A673 (cell line): Measurements from ENCODE around the gene ELP4. TPM values are rescaled to one million over a fixed set of nuclear protein-coding genes. Genes with fewer than 3 reads are reported as not detected.

Experiments
- BruUV-seq: library from RNA; stranded (reverse); fragments of 400-500 nt; replicated peaks from 2 replicates; lab custom pipeline; 2021; lab: Mats Ljungman, UMichigan
- CTCF ChIA-PET: fragments of 300-600 bp; sonication (Branson Sonifier 250); formaldehyde crosslinking; loops from one replicate; lab custom pipeline; 2022; ENCODE audit warnings: antibody characterized with exemption; lab: Charles Lee
- POLR2A ChIA-PET: fragments of 300-600 bp; sonication (Branson Sonifier 250); formaldehyde crosslinking; loops from one replicate; lab custom pipeline; 2022; ENCODE audit warnings: antibody characterized with exemption; ENCODE audit not compliant: low non-redundant PET; lab: Charles Lee
- DNase-seq: peaks from one replicate; pipeline ENCODE4 v3.0.0-alpha.2; 2015; ENCODE audit warnings: low spot score
- H3K27ac ChIP-seq: fragments of 200-600 bp; sonication (generic); 2 replicates; pipeline ENCODE4 v1.5.1; 2016; ENCODE audit warnings: mixed run types, low read depth, mild to moderate bottlenecking, mixed read lengths, antibody characterized with exemption, low read length; ENCODE audit not compliant: poor library complexity, severe bottlenecking
- H3K27me3 ChIP-seq: fragments of 200-600 bp; sonication (generic); replicated peaks from 2 replicates; pipeline ENCODE4 v1.6.1; 2017; ENCODE audit warnings: mixed run types, low read depth, mild to moderate bottlenecking, mixed read lengths, antibody characterized with exemption, low read length; ENCODE audit not compliant: insufficient read depth, poor library complexity
- H3K36me3 ChIP-seq: fragments of 200-600 bp; sonication (generic); 2 replicates; pipeline ENCODE4 v1.6.1; 2016; ENCODE audit warnings: mixed run types, mild to moderate bottlenecking, mixed read lengths, antibody characterized with exemption, low read length; ENCODE audit not compliant: insufficient read depth, poor library complexity, severe bottlenecking
- H3K4me1 ChIP-seq: fragments of 200-600 bp; sonication (generic); 2 replicates; pipeline ENCODE4 v1.6.1; 2017; ENCODE audit warnings: mixed run types, mild to moderate bottlenecking, mixed read lengths, antibody characterized with exemption, low read length; ENCODE audit not compliant: insufficient read depth, poor library complexity, severe bottlenecking
- H3K4me3 ChIP-seq: fragments of 200-600 bp; sonication (generic); 2 replicates; pipeline ENCODE4 v1.5.1; 2016; ENCODE audit warnings: low read depth, mixed run types, mild to moderate bottlenecking, mixed read lengths, low read length; ENCODE audit not compliant: poor library complexity, severe bottlenecking
- H3K9me3 ChIP-seq: fragments of 200-600 bp; sonication (generic); 2 replicates; pipeline ENCODE4 v1.6.1; 2016; ENCODE audit warnings: mixed run types, low read depth, mild to moderate bottlenecking, mixed read lengths, antibody characterized with exemption, low read length; ENCODE audit not compliant: poor library complexity, severe bottlenecking
- EZH2 ChIP-seq: fragments of 200-600 bp; sonication (generic); IDR thresholded peaks from 2 replicates; pipeline ENCODE4 v1.6.1; 2017; ENCODE audit warnings: borderline replicate concordance, low read depth, mild to moderate bottlenecking, mixed read lengths, antibody characterized with exemption, low read length; ENCODE audit not compliant: poor library complexity, severe bottlenecking
- intact Hi-C: fragments of 100-400 bp; cut with micrococcal nuclease; formaldehyde crosslinking; loops from one replicate; pipeline ENCODE4 v1.10.0; 2022; ENCODE audit not compliant: unreplicated experiment
- total RNA-seq: library from RNA; stranded (reverse); gene quantifications from 2 replicates; pipeline ENCODE4 v1.2.3, GENCODE V29; 2021
- TF ChIP-seq, protein P1 (sequence below): fragments of 300-800, 200-600 bp; sonication (generic); conservative IDR thresholded peaks from 2 replicates; pipeline ENCODE4 v1.5.1; 2017; ENCODE audit warnings: low read depth, mild to moderate bottlenecking, antibody characterized with exemption, low read length, moderate library complexity, mixed read lengths

Gene ELP4
- total RNA-seq, 1 experiment from 2014 or later, result 49.4 TPM

DNA sequence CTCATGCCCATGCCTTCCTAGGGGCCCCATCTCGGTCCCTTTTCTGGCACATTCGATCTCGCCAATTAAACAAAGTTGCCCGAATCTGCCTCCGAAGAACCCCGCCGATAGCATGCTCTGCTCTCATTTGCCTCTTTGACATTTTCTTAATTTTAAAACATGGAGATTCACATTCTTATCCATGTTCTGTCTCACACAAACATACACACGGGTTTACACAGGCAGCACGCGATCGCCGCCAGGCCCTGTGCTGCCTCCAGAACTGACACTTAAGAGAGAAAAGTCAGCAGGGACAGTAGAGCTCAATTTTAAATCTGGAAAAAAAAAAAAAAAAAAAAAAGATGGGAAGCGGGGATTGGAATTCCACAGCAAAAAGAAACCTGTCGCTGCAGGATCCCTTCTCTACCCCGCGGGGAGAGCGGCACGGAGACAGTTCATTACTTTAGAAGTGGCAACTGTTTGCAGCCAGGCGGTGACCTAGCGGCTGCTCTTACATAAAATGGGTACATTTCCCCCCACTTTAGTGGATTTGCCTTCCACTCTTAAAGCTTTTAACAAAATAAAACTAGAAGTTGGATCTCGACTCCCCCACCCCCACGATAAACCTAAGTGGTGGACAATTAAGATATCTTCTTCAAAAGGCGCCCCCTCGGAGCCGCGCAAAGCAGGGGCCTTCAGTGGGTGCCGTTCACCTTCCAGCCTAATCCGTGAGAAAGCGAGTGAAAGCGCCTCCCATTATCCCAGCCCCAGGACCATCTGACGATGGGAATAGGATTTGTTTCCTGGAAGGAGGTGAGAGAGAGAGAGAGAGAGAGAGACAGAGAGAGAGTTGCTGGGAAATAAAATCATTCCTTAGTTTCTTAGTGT lies 287.9 kb downstream of the ELP4 start:
- ChIA-PET POLR2A (interaction anchor here (0.6 kb wide), 2 partner anchors 28 to 35 kb away, joined by 9 to 15 read pairs; no protein-coding TSS in a partner anchor), CTCF (interaction anchor here (0.6 kb wide), 2 partner anchors 14 to 1091 kb away, joined by 5 to 6 read pairs; no protein-coding TSS in a partner anchor)
- Histone ChIP-seq H3K27me3 (peaks cover 51% of the 10 kb centered on the region), H3K4me3 (no peak overlapping the region), H3K4me1 (no peaks in the 10 kb centered on the region), H3K9me3 (no peaks in the 10 kb centered on the region), H3K36me3 (peaks cover 24% of the 10 kb centered on the region), H3K27ac (no peak overlapping the region)
- intact Hi-C loops, result no loop called here
- no TSS peak for BruUV-seq
- DNase-seq, result no peak
- TF ChIP-seq EZH2, result no peak
- TF ChIP-seq, protein P1, sequence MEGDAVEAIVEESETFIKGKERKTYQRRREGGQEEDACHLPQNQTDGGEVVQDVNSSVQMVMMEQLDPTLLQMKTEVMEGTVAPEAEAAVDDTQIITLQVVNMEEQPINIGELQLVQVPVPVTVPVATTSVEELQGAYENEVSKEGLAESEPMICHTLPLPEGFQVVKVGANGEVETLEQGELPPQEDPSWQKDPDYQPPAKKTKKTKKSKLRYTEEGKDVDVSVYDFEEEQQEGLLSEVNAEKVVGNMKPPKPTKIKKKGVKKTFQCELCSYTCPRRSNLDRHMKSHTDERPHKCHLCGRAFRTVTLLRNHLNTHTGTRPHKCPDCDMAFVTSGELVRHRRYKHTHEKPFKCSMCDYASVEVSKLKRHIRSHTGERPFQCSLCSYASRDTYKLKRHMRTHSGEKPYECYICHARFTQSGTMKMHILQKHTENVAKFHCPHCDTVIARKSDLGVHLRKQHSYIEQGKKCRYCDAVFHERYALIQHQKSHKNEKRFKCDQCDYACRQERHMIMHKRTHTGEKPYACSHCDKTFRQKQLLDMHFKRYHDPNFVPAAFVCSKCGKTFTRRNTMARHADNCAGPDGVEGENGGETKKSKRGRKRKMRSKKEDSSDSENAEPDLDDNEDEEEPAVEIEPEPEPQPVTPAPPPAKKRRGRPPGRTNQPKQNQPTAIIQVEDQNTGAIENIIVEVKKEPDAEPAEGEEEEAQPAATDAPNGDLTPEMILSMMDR, result no peak

DNA sequence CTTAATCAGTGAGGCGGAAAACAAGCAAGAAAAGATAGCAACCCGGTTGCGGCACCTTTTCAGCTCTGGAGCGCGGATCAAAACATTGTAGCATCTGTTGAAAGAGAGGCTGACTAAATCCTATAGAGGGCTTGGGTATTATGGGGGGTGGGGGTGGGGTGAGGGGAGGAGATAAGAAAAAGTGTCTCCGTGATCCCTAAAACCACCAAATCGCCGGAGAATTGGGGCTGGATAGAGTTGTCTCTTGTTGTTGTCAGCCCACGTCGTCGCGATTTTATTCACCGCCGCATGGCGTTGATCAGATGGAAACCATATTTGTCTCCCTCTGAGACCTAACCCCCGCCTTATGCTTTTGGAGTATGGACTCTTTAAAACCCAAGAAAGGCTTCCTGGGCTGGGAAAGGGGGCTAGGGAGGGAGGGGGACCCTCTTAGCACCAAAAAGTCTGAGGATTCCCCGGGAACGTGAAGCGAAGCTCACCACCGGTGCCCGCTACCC lies 288.5 kb downstream of the ELP4 start:
- DNase-seq, result no peak
- POLR2A ChIA-PET, result no interaction called here
- TF ChIP-seq EZH2, result peak; percentile 55
- TF ChIP-seq, protein P1, result no peak
- CTCF ChIA-PET, result no interaction called here
- peaks cover 20% of the 10 kb centered on the region for H3K36me3 ChIP-seq
- no peaks in the 10 kb centered on the region for H3K9me3 ChIP-seq
- no TSS peak for BruUV-seq
- intact Hi-C loops, result no loop called here
- H3K27ac ChIP-seq, result no peak overlapping the region
- H3K4me3 ChIP-seq, result no peak overlapping the region
- H3K27me3 ChIP-seq, result peaks cover 58% of the 10 kb centered on the region
- no peaks in the 10 kb centered on the region for H3K4me1 ChIP-seq

DNA sequence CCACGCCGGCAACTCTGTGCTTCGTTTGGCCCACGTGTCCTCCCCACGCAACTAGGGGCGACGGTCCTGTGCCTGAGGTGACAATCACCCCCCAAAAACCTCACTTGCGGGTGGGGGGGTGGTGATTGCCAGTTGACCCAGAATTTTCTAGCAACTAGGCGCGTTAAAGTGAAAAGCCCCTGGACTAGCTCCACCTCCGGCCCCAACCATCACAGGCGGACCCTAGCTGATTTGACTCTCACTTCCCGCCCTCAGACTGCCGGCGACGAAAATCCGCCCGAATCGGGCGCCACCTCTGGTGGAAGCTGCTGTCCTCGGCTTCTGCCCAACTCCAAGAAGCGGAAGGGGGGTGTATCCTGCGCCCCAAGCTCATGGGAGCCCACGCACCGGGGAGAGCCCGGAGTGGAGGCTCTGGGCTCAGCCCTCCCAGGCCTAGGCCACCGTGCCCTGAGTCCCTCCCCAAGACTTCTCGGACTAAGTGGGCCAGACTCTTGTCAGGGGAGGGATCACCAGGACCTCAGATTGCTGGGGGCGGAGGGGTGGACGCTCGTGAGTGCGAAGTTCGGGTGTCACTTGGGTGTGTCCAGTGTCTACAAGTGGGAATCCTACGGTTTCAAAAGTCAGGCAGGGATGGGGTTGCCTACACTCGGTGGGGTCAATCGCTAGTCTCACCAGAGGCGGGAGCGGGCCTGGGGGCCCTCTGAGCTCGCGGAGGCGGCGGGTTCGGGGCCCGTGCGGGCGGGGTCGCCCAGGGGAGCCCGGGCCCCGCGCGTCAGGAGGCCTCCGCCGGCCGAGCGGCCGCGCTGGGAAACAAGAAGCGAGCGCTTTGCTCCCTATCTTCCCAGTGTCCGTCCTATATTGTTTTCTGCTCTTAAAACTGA lies 289.2 kb downstream of the ELP4 start:
- no TSS peak for BruUV-seq
- intact Hi-C loops, result no loop called here
- Histone ChIP-seq H3K27me3 (peaks cover 65% of the 10 kb centered on the region), H3K4me1 (no peaks in the 10 kb centered on the region), H3K27ac (no peak overlapping the region), H3K9me3 (no peaks in the 10 kb centered on the region), H3K4me3 (no peak overlapping the region), H3K36me3 (peaks cover 14% of the 10 kb centered on the region)
- ChIA-PET POLR2A (no interaction called here), CTCF (interaction anchor here (0.6 kb wide), 3 partner anchors 8 to 70 kb away, joined by 3 to 5 read pairs (median 4); no protein-coding TSS in a partner anchor)
- peak; percentile 5 for TF ChIP-seq EZH2
- TF ChIP-seq, protein P1, result peak; percentile 49
- peak; percentile 50 for DNase-seq
